ENCODE data around the gene BAIAP2.

DNA sequence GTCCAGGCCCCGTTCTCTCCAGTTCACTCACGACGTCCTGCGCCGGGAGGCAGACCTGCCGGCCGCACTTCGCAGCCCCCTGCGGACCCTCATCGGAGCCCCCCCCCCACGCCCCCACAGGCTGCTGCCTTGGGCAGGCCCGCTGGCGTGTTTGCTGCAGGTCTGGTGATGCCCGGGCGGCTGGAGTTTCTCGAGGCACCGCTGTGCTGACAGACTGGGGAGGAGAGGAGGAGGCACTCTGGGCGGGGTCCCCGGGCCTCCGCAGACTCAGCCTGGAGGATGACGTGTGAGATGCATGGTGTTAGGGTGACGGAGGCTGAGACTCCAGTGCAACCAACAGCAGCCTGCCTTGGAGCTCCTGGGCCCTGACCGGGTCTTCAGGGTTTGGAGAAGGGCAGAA, 24.1 kb downstream of the BAIAP2 start:
- TF ChIP-seq, protein P1, sequence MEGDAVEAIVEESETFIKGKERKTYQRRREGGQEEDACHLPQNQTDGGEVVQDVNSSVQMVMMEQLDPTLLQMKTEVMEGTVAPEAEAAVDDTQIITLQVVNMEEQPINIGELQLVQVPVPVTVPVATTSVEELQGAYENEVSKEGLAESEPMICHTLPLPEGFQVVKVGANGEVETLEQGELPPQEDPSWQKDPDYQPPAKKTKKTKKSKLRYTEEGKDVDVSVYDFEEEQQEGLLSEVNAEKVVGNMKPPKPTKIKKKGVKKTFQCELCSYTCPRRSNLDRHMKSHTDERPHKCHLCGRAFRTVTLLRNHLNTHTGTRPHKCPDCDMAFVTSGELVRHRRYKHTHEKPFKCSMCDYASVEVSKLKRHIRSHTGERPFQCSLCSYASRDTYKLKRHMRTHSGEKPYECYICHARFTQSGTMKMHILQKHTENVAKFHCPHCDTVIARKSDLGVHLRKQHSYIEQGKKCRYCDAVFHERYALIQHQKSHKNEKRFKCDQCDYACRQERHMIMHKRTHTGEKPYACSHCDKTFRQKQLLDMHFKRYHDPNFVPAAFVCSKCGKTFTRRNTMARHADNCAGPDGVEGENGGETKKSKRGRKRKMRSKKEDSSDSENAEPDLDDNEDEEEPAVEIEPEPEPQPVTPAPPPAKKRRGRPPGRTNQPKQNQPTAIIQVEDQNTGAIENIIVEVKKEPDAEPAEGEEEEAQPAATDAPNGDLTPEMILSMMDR (IDR thresholded peaks at IDR 0.05) = no peak
- no peak for TF ChIP-seq POLR2A (IDR thresholded peaks at IDR 0.05)
